GM10266 (cell line): ENCODE data around the gene CBLC.

Experiments
- DNase-seq: peaks from one replicate; pipeline ENCODE4 v3.0.0; 2012; ENCODE audit errors: extremely low spot score
- TF ChIP-seq, protein P1 (sequence below): IDR thresholded peaks from 2 replicates; pipeline ENCODE4 v1.5.1; 2012; ENCODE audit warnings: mild to moderate bottlenecking, low read depth; ENCODE audit not compliant: control insufficient read depth, insufficient read depth; ENCODE audit errors: missing control alignments

CBLC gene

DNA sequence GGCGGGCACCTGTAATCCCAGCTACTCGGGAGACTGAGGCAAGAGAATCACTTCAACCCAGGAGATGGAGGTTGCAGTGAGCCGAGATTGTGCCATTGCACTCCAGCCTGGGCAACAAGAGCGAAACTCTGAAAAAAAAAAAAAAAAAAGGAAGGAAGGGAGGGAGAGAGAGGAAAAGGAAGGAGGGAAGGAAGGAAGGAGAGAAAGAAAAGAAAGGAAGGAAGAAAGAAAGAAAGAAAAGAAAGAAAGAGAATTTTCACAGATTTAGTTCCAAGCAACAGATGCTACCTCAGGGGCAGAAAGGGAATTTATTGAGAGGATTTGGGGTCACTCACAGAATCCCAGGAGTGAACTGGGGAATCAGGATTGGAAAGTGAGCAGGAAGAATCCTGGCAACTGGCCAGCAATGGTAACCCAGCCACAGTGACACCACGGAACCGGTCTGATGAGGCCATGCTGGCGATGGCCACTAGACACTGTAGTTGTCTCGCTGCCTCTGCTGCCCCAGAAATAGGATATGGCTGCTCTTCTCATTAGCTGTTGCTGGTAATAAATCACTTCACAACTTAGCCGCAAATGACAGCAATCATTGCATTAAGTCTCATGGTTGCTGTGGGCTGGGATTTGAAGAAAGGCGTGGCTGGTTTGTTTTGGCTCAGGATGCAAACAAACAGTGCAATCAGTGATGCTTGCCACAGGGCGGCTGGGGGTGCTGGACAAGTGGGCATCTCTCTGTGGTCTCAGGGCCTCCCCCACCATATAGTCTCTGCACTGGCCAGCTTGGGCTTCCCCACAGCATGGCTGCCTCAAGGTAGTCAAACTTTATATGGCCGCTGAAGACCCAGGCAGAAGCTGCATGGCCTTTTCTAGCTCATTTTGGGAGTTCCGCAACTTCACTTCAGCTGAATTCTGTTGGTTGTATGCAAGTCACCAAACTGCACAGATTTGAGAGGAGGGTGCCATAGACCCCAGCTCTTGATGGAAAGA, 26.0 kb downstream of the CBLC start:
- TF ChIP-seq, protein P1, sequence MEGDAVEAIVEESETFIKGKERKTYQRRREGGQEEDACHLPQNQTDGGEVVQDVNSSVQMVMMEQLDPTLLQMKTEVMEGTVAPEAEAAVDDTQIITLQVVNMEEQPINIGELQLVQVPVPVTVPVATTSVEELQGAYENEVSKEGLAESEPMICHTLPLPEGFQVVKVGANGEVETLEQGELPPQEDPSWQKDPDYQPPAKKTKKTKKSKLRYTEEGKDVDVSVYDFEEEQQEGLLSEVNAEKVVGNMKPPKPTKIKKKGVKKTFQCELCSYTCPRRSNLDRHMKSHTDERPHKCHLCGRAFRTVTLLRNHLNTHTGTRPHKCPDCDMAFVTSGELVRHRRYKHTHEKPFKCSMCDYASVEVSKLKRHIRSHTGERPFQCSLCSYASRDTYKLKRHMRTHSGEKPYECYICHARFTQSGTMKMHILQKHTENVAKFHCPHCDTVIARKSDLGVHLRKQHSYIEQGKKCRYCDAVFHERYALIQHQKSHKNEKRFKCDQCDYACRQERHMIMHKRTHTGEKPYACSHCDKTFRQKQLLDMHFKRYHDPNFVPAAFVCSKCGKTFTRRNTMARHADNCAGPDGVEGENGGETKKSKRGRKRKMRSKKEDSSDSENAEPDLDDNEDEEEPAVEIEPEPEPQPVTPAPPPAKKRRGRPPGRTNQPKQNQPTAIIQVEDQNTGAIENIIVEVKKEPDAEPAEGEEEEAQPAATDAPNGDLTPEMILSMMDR, result no peak
- DNase-seq, result no peak

DNA sequence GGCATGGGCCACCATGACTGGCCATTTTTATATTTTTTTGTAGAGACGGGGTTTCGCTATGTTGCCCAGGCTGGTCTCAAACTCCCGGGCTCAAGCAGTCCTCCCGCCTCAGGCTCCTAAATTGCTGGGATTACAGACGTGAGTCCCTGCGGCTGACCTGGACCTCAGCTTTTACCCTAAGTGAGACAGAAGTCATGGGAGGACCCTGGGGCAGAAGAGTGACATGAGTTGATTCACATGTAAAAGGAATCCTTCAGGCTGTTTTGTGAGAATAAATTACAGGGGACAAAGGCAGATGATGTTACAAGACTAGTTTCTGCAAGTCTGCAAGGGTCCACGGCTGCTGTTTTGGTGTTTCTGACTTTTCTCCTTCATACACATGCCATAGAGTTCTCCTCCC, 28.6 kb downstream of the CBLC start:
- TF ChIP-seq, protein P1, result no peak
- DNase-seq, result no peak

DNA sequence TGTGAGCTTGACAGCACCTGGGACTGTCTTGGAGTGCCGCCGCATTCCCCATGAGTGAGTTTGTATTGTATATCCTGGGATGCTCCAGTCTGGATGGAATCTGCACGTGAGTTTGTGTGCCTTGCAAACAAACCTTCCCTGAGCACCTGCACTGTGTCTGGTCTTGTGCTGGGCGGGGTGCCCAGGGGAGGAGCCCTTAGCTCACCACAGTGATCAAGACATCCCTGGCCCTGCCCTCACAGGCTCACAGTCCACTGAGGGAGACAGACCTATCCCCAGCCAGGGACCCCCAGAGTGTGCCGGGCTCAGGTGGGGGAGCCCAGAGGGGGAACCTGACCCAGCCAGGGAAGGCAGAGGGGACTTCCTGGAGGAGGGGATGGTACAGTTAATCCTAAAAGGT, 29.5 kb downstream of the CBLC start:
- no peak for DNase-seq
- TF ChIP-seq, protein P1, result no peak

DNA sequence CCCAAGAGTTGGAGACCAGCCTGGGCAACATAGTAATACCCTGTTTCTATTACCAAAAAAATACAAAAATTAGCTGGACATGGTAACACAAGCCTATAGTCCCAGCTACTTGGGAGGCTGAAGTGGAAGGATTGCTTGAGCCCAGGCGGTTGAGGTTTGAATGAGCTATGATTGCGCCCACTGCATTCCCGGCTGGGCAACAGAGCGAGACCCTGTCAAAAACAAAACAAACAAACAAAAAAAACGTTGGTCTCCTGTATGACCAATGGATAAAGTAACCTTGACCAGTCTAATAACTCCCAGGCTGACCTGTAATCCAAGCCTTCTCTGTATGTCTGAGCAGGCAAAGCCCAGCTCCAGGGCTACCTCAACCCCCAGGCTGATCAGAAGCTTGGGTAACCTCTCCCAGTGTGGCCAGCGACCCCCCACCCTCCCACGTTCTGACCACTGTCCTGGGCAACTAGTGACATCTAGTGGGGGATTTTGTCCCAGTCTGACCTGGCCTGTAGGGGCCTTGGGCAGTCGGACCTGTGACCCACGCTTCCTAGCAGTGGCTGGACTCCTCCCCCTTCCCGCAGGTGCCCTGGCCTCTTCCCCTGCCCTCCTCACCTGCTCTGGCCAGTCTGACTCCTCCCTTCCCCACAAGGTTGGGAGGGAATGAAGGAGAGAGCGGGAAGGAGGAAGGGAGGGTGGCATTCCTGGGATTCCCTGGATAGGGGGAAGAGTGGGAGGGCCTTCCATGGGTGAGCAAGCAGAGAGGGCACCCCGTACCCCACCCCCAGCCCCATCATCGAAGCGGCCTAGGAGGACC, 30.2 kb downstream of the CBLC start:
- DNase-seq, result no peak
- TF ChIP-seq, protein P1, result peak; percentile 49

DNA sequence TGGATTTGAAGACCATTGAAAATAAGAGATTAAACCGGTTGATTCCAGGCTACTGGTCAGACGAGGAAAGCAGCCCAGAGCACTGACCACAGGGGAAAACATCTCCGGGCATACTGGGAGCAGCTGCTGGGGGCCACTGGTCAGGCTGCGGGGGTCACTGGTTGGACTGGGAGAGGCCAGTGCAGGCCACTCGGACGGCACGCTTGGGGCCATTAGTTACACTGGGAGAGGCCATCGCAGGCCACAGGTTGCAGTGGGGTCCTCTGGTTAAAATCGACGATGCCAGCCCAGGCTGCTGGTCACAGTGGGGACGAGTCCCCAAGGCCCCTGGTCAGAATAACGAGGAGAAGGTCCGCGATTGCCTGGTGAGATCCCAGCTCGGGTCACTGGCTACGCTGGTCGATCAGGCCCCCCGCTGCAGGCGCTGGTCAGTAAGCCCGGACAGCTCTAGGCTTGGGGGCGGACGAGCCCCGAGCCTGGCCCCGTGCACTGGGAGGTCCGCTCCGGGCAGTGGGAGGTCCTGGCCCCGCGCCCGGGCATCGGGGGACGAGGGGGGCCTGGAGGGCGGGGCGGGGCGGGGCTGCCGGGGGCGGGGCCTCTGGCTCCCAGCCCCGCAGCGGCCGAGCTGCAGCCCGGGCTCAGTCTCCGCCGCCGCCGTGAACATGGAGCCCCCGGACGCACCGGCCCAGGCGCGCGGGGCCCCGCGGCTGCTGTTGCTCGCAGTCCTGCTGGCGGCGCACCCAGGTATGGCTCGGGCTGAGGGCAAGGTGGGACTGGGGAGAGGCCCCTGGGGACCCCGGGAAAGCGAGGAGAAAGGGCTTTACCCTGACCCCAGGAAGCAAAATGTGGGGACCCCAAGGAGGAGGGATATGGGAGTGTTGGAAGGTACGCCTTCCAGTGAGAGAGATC, 31.0 kb downstream of the CBLC start, which contains the start of gene BCAM:
TSS of gene BCAM (plus strand) at position 641 of the 909 bp plus-strand sequence. CDS start at position 663, 22 bp downstream.
- no peak for DNase-seq
- TF ChIP-seq, protein P1, result no peak

DNA sequence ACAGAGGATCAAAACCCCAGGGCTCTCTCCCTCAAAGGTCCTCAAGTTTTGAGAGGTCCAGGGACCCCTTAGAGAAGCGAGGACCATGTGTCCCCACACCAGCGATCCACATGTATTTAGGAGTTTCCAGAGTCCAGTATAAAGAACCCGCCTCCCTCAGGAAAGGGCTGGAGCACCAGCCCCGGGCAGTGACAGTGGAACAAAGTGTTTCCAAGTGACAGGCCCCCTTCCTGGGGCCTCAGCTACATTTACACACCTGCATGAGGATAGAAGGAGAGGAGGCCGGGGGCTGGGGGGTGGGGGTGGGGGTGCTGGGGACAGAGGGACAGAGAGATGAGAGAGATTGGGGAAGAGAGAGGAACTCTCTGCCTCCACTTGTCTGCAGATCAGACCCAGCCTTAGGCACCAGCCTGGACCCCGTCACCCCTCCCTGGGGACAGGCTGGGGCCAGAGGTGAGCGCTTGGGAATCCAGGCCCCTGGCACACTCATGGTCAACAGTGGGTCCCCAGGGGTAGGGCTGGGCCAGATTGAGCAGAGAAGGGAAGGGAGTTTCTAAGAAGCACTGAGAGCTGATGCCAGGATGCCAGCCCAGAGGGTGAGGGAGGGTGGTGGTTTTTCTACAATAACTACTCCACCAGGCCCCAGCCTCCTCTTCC, 32.0 kb downstream of the CBLC start:
- TF ChIP-seq, protein P1, result no peak
- no peak for DNase-seq
